GM12874 (cell line): ENCODE results near the gene LDLR.

Source experiments
- CTCF ChIP-seq: IDR thresholded peaks from 2 replicates; pipeline ENCODE4 v1.5.1; 2011; ENCODE audit warnings: low read depth, mild to moderate bottlenecking, control low read depth, low read length, moderate library complexity; ENCODE audit not compliant: insufficient read depth

Gene LDLR

GRCh38 chr19:11155373-11156120 is 66.3 kb downstream of the LDLR start, which contains the start of gene SPC24:
TSS of gene SPC24 (minus strand) at chr19:11155782. CDS start at chr19:11155776, 6 bp downstream.
- no peak for TF ChIP-seq CTCF

GRCh38 chr19:11159598-11160439 is 70.6 kb downstream of the LDLR start:
- TF ChIP-seq CTCF, result no peak

- no peak for TF ChIP-seq CTCF
Observed at GRCh38 chr19:11164296-11164695, 75.0 kb downstream of the LDLR start.

GRCh38 chr19:11164879-11165406 is 75.7 kb downstream of the LDLR start:
- TF ChIP-seq CTCF, result no peak

- no peak for TF ChIP-seq CTCF
Observed at GRCh38 chr19:11165486-11166030, 76.3 kb downstream of the LDLR start.

GRCh38 chr19:11166281-11167142 is 77.2 kb downstream of the LDLR start:
- TF ChIP-seq CTCF, result no peak
